A673 (cell line): ENCODE measurements around the gene GMIP.

Experiments
- EZH2 ChIP-seq: fragments of 200-600 bp; sonication (generic); IDR thresholded peaks from 2 replicates; pipeline ENCODE4 v1.6.1; 2017; ENCODE audit warnings: borderline replicate concordance, low read depth, mild to moderate bottlenecking, mixed read lengths, antibody characterized with exemption, low read length; ENCODE audit not compliant: poor library complexity, severe bottlenecking
- TF ChIP-seq, protein P1 (sequence below): fragments of 300-800, 200-600 bp; sonication (generic); conservative IDR thresholded peaks from 2 replicates; pipeline ENCODE4 v1.5.1; 2017; ENCODE audit warnings: low read depth, mild to moderate bottlenecking, antibody characterized with exemption, low read length, moderate library complexity, mixed read lengths

DNA sequence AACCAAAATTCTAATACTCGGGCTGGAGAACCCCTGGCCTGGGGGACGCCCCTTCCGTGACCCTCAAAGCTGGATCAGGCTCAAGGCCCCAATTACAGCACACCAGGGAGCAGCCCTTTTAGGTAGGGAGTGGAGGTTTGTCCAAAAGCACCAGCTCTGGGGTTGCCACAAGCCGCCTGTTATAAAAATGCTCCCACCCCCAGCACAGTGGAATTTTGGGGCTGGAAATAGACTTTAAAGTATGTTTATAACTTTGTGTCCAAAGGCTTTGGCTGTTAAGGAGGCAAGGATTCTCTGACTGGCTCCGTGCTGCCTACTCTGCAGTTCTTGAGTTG is 564 bp upstream of the GMIP start:
- TF ChIP-seq, protein P1, sequence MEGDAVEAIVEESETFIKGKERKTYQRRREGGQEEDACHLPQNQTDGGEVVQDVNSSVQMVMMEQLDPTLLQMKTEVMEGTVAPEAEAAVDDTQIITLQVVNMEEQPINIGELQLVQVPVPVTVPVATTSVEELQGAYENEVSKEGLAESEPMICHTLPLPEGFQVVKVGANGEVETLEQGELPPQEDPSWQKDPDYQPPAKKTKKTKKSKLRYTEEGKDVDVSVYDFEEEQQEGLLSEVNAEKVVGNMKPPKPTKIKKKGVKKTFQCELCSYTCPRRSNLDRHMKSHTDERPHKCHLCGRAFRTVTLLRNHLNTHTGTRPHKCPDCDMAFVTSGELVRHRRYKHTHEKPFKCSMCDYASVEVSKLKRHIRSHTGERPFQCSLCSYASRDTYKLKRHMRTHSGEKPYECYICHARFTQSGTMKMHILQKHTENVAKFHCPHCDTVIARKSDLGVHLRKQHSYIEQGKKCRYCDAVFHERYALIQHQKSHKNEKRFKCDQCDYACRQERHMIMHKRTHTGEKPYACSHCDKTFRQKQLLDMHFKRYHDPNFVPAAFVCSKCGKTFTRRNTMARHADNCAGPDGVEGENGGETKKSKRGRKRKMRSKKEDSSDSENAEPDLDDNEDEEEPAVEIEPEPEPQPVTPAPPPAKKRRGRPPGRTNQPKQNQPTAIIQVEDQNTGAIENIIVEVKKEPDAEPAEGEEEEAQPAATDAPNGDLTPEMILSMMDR: 0 out of 2 replicates have a peak, but pooled peaks have one; percentile 2
- TF ChIP-seq EZH2: no peak
